ENCODE data around the gene TMEM236.

Gene TMEM236

GRCh38 chr10:17787087-17787961 is 35.3 kb downstream of the TMEM236 start:
- no peak for DNase-seq (ENCODE audit: low read depth in 1 of 2, low spot score in 1 of 2)

GRCh38 chr10:17788646-17789045 is 36.6 kb downstream of the TMEM236 start:
- no peak for DNase-seq (ENCODE audit: low read depth in 1 of 2, low spot score in 1 of 2)

- DNase-seq (ENCODE audit: low read depth in 1 of 2, low spot score in 1 of 2) = no peak
Measured at GRCh38 chr10:17789396-17789795, 37.4 kb downstream of the TMEM236 start.

GRCh38 chr10:17790651-17791050 is 38.6 kb downstream of the TMEM236 start:
- no peak for DNase-seq (ENCODE audit: low read depth in 1 of 2, low spot score in 1 of 2)

GRCh38 chr10:17792991-17793390 is 41.0 kb downstream of the TMEM236 start:
- DNase-seq (ENCODE audit: low read depth in 1 of 2, low spot score in 1 of 2) = no peak

- DNase-seq (ENCODE audit: low read depth in 1 of 2, low spot score in 1 of 2) = no peak
Measured at GRCh38 chr10:17793823-17794644, 42.0 kb downstream of the TMEM236 start.

- DNase-seq (ENCODE audit: low read depth in 1 of 2, low spot score in 1 of 2) = no peak
Measured at GRCh38 chr10:17795083-17795482, 43.1 kb downstream of the TMEM236 start.

GRCh38 chr10:17795813-17796594 is 44.0 kb downstream of the TMEM236 start:
- DNase-seq (ENCODE audit: low read depth in 1 of 2, low spot score in 1 of 2) = no peak

- DNase-seq (ENCODE audit: low read depth in 1 of 2, low spot score in 1 of 2) = no peak
Measured at GRCh38 chr10:17801507-17801906, 49.5 kb downstream of the TMEM236 start.

GRCh38 chr10:17802350-17802749 is 50.3 kb downstream of the TMEM236 start:
- no peak for DNase-seq (ENCODE audit: low read depth in 1 of 2, low spot score in 1 of 2)

- no peak for DNase-seq (ENCODE audit: low read depth in 1 of 2, low spot score in 1 of 2)
Measured at GRCh38 chr10:17802976-17803375, 51.0 kb downstream of the TMEM236 start.

- DNase-seq (ENCODE audit: low read depth in 1 of 2, low spot score in 1 of 2) = no peak
Measured at GRCh38 chr10:17805330-17805729, 53.3 kb downstream of the TMEM236 start.

- peak in 1 of 2 donors; percentile 2 for DNase-seq (ENCODE audit: low read depth in 1 of 2, low spot score in 1 of 2)
Measured at GRCh38 chr10:17805921-17806577, 54.0 kb downstream of the TMEM236 start.

- no peak for DNase-seq (ENCODE audit: low read depth in 1 of 2, low spot score in 1 of 2)
Measured at GRCh38 chr10:17808971-17809841, 57.2 kb downstream of the TMEM236 start, which contains the start of gene MRC1. TSS of gene MRC1 (plus strand) at chr10:17809348. CDS start at chr10:17809466, 118 bp downstream.

- DNase-seq (ENCODE audit: low read depth in 1 of 2, low spot score in 1 of 2) = no peak
Measured at GRCh38 chr10:17811146-17811865, 59.3 kb downstream of the TMEM236 start.

GRCh38 chr10:17814973-17815372 is 63.0 kb downstream of the TMEM236 start:
- DNase-seq (ENCODE audit: low read depth in 1 of 2, low spot score in 1 of 2) = no peak

- no peak for DNase-seq (ENCODE audit: low read depth in 1 of 2, low spot score in 1 of 2)
Measured at GRCh38 chr10:17816199-17816598, 64.2 kb downstream of the TMEM236 start.

GRCh38 chr10:17817316-17817715 is 65.3 kb downstream of the TMEM236 start:
- no peak for DNase-seq (ENCODE audit: low read depth in 1 of 2, low spot score in 1 of 2)

GRCh38 chr10:17817790-17818189 is 65.8 kb downstream of the TMEM236 start:
- no peak for DNase-seq (ENCODE audit: low read depth in 1 of 2, low spot score in 1 of 2)

Data from stimulated activated CD4-positive, alpha-beta T cell treated with anti-CD3 and anti-CD28 coated beads, Interleukin-15, amount 100 ng/mL, for 1 hour (primary cell).